Thyroid gland (tissue), 4 donors: ENCODE measurements around the gene ANKRD2. TPM values are rescaled to one million over a fixed set of nuclear protein-coding genes. Genes with fewer than 3 reads are reported as not detected.
A peak's percentile ranks its signal among the peaks of the same experiment; 100 is the strongest.

Source experiments
- DNase-seq, 2 donors: peaks; one replicate each; pipeline ENCODE4 v3.0.0-alpha.2; 2019
- H3K27ac ChIP-seq, 3 donors: fragments of 200-600 bp; sonication (generic); 1 replicate in 2 of 3; 2 replicates in 1 of 3; pipeline ENCODE4 v1.5.1; 2016 to 2019; ENCODE audit warnings: mild to moderate bottlenecking in 1 of 3, moderate library complexity in 1 of 3
- H3K27me3 ChIP-seq: fragments of 200-600 bp; sonication (generic); one replicate; pipeline ENCODE4 v1.5.1; 2019
- H3K36me3 ChIP-seq, 2 donors: fragments of 200-600 bp; sonication (generic); one replicate each; pipeline ENCODE4 v1.5.1; 2016 to 2019
- H3K4me1 ChIP-seq, 2 donors: fragments of 200-600 bp; sonication (generic); one replicate each; pipeline ENCODE4 v1.5.1; 2017 to 2019
- H3K4me3 ChIP-seq, 3 donors: fragments of 200-600 bp; sonication (generic); replicated peaks in 1 of 3; 1 replicate in 2 of 3; 2 replicates in 1 of 3; pipeline ENCODE4 v1.5.1; 2016; ENCODE audit warnings: mild to moderate bottlenecking in 1 of 3
- H3K9me3 ChIP-seq: fragments of 200-600 bp; sonication (generic); one replicate; pipeline ENCODE4 v1.5.1; 2017
- CTCF ChIP-seq, 6 experiments: fragments of 200-600 bp in 3 of 6; fragments of 450-650 bp in 3 of 6; sonication (generic) in 3 of 6; IDR thresholded peaks; one replicate each; pipeline ENCODE4 v1.5.1; 2016 to 2019; ENCODE audit warnings: antibody characterized with exemption in 6 of 6, mild to moderate bottlenecking in 2 of 6, inconsistent platforms in 1 of 6, moderate library complexity in 1 of 6
- POLR2A ChIP-seq, 2 donors: fragments of 450-650 bp; IDR thresholded peaks; one replicate each; pipeline ENCODE4 v1.6.1; 2017; ENCODE audit warnings: antibody characterized with exemption in 2 of 2, mild to moderate bottlenecking in 2 of 2, moderate library complexity in 1 of 2
- WGBS, 2 donors: methylation state at CpG; one replicate each; pipeline ENCODE4 v1.1.5; 2017; 5-methylcytosine and 5-hydroxymethylcytosine counted together
- intact Hi-C: fragments of 100-400 bp; cut with DNase I; formaldehyde crosslinking; loops from one replicate; pipeline ENCODE4 v1.15.1; 2023
- total RNA-seq, 4 donors: library from RNA; depleted of rRNA; stranded (reverse); fragments of >200 nt; gene quantifications; one replicate each; pipeline ENCODE4 v1.2.3, GENCODE V29; 2016

The ANKRD2 gene
- total RNA-seq, 4 donors from 2014 or later = not detected

GRCh38 chr10:97570789-97571471 is 1.6 kb upstream of the ANKRD2 start:
- DNase-seq = no peak
- H3K27ac ChIP-seq = no peak overlapping the region
- 92 to 97% methylated on average over 2 to 5 of the region's 5 CpGs for WGBS, 2 donors

GRCh38 chr10:97571622-97572021 is 957 bp upstream of the ANKRD2 start:
- Histone ChIP-seq H3K36me3 (peaks cover 3 to 16% of the 10 kb centered on the region in 2 donors), H3K27me3 (no peaks in the 10 kb centered on the region), H3K4me1 (peaks cover 16 to 21% of the 10 kb centered on the region in 2 donors), H3K4me3 (no peak overlapping the region), H3K27ac (peak overlapping the region in 1 of 3 donors; percentile 18), H3K9me3 (no peaks in the 10 kb centered on the region)
- intact Hi-C loops = no loop called here
- WGBS, 2 donors = 78 to 83% methylated on average over 2 of the region's 3 CpGs
- no peak for DNase-seq
- TF ChIP-seq POLR2A (IDR thresholded peaks at IDR 0.05) (no peak), CTCF (IDR thresholded peaks at IDR 0.05) (no peak)

More at GRCh38 chr10:97570789-97571471, 1.6 kb upstream of the ANKRD2 start:
- peaks cover 3 to 16% of the 10 kb centered on the region in 2 donors for H3K36me3 ChIP-seq
- TF ChIP-seq POLR2A (IDR thresholded peaks at IDR 0.05) (no peak), CTCF (IDR thresholded peaks at IDR 0.05) (no peak)
- H3K4me3 ChIP-seq = no peak overlapping the region
- H3K9me3 ChIP-seq = no peaks in the 10 kb centered on the region
- H3K27me3 ChIP-seq = no peaks in the 10 kb centered on the region
- intact Hi-C loops = no loop called here
- peaks cover 16 to 21% of the 10 kb centered on the region in 2 donors for H3K4me1 ChIP-seq

- TF ChIP-seq POLR2A (IDR thresholded peaks at IDR 0.05) (no peak), CTCF (IDR thresholded peaks at IDR 0.05) (no peak)
- peaks cover 16 to 21% of the 10 kb centered on the region in 2 donors for H3K4me1 ChIP-seq
- 94 to 100% methylated on average over 2 of the region's 2 CpGs for whole genome bisulfite sequencing, 2 donors
- intact Hi-C loops = no loop called here
- peaks cover 3 to 16% of the 10 kb centered on the region in 2 donors for H3K36me3 ChIP-seq
- H3K27ac ChIP-seq = no peak overlapping the region
- no peaks in the 10 kb centered on the region for H3K27me3 ChIP-seq
- H3K4me3 ChIP-seq = no peak overlapping the region
- H3K9me3 ChIP-seq = no peaks in the 10 kb centered on the region
- no peak for DNase-seq
These were observed 442 bp downstream of the ANKRD2 start for GRCh38 chr10:97573021-97573420.

- no peaks in the 10 kb centered on the region for H3K9me3 ChIP-seq
- no peak for DNase-seq
- 43 to 50% methylated on average over 2 of the region's 2 CpGs for WGBS, 2 donors
- H3K27me3 ChIP-seq = no peaks in the 10 kb centered on the region
- peaks cover 16 to 21% of the 10 kb centered on the region in 2 donors for H3K4me1 ChIP-seq
- TF ChIP-seq POLR2A (IDR thresholded peaks at IDR 0.05) = no peak
- no peak for TF ChIP-seq CTCF (IDR thresholded peaks at IDR 0.05)
- H3K4me3 ChIP-seq = no peak overlapping the region
- intact Hi-C loops = no loop called here
- peaks cover 3 to 16% of the 10 kb centered on the region in 2 donors for H3K36me3 ChIP-seq
- peak overlapping the region in 2 of 3 donors; percentile 67 to 77 for H3K27ac ChIP-seq
These were observed 1.1 kb downstream of the ANKRD2 start for GRCh38 chr10:97573672-97574071.

GRCh38 chr10:97574374-97575126 is 2.0 kb downstream of the ANKRD2 start:
- TF ChIP-seq POLR2A (IDR thresholded peaks at IDR 0.05) (no peak), CTCF (IDR thresholded peaks at IDR 0.05) (no peak)
- DNase-seq = peak; percentile 94 to 96

More at GRCh38 chr10:97574374-97575126, 2.0 kb downstream of the ANKRD2 start:
- peaks cover 16 to 21% of the 10 kb centered on the region in 2 donors for H3K4me1 ChIP-seq
- WGBS, 2 donors = 50 to 54% methylated on average over 4 of the region's 4 CpGs
- H3K4me3 ChIP-seq = no peak overlapping the region
- intact Hi-C loops = no loop called here
- peak overlapping the region; percentile 57 to 77 (median 67) for H3K27ac ChIP-seq
- H3K27me3 ChIP-seq = no peaks in the 10 kb centered on the region
- H3K36me3 ChIP-seq = peaks cover 3 to 13% of the 10 kb centered on the region in 2 donors
- no peaks in the 10 kb centered on the region for H3K9me3 ChIP-seq
